ENCODE measurements around the gene DGKB.

DNA sequence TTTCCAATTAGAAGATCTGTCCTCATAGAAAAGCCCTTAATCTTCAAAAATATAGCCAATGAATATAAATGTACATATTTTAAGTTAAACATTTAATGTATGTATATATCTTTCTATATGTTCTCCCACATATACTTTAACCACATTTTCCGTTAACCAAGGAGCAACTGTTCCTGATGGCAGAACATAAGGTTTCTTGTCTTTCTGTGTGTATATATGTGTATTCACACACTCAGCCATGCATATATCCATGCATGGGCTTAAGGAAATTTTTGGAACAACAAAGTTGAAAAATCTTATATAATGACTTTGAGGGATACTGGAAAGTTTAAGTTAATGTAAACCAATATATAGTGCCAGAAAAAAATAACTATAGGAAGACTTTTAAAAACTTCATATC is 274.0 kb downstream of the DGKB start:
- TF ChIP-seq POLR2A (IDR thresholded peaks at IDR 0.05) = no peak
- TF ChIP-seq, protein P1, sequence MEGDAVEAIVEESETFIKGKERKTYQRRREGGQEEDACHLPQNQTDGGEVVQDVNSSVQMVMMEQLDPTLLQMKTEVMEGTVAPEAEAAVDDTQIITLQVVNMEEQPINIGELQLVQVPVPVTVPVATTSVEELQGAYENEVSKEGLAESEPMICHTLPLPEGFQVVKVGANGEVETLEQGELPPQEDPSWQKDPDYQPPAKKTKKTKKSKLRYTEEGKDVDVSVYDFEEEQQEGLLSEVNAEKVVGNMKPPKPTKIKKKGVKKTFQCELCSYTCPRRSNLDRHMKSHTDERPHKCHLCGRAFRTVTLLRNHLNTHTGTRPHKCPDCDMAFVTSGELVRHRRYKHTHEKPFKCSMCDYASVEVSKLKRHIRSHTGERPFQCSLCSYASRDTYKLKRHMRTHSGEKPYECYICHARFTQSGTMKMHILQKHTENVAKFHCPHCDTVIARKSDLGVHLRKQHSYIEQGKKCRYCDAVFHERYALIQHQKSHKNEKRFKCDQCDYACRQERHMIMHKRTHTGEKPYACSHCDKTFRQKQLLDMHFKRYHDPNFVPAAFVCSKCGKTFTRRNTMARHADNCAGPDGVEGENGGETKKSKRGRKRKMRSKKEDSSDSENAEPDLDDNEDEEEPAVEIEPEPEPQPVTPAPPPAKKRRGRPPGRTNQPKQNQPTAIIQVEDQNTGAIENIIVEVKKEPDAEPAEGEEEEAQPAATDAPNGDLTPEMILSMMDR (IDR thresholded peaks at IDR 0.05 in 4 of 5, conservative IDR thresholded peaks at IDR 0.05 in 1 of 5) = no peak
